Erythroblast (primary cell): ENCODE results near the gene PHYHD1.

Experiments
- GATA1 ChIP-seq: IDR thresholded peaks from 2 replicates; pipeline ENCODE4 v1.6.1; 2011; ENCODE audit warnings: low read depth, mild to moderate bottlenecking, control low read depth, low read length, moderate library complexity
- POLR2A ChIP-seq: IDR thresholded peaks from 2 replicates; pipeline ENCODE4 v1.6.1; 2011; ENCODE audit warnings: mild to moderate bottlenecking, low read length

DNA sequence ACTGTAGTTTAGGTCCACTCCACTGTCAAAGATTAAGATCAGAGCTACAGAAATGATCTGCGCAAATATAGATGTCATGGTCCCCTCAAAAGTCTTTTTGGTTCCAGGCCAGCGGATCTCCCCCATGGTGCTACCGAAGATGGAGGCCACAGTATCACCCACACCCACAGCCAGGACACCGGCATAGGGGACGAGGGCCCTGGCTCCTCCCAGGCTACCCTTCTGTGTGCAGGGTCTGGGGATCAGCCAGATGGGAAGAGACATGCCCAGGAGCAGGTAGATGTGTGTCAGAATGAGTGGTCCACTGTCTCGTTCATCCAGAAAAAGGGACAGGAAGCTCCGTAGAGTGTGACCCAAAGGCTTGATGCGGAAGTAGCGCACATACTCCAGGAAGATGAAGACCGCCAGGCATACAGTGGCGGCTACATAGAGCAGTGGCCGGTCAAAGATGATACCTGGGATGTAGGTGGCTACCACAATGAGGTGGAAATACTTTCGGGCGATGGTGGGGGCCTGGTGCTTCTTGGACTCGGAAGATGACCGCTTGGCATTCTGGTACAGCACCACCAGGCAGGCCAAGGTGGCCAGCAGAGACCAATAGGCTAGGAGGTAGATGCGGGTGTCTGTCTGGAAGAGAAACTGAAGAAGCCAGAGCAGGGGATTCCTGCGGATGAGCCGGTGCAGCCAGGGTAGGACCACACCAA, 25.2 kb downstream of the PHYHD1 start:
- no peak for TF ChIP-seq POLR2A
- no peak for TF ChIP-seq GATA1
